Ovary (tissue), 9 donors: ENCODE results near the gene MYO3B. TPM values are rescaled to one million over a fixed set of nuclear protein-coding genes. Genes with fewer than 3 reads are reported as not detected.

Source experiments
- DNase-seq, 5 donors: peaks; one replicate each; pipeline ENCODE4 v3.0.0-alpha.2; 2019 to 2020
- H3K27ac ChIP-seq, 2 donors: fragments of 200-600 bp; one replicate each; pipeline versions ENCODE4 v1.5.1 to v1.8.0; 2019 to 2022
- H3K27me3 ChIP-seq: fragments of 200-600 bp; one replicate; pipeline ENCODE4 v1.8.0; 2022
- H3K36me3 ChIP-seq: fragments of 200-600 bp; sonication (generic); one replicate; pipeline ENCODE4 v1.5.1; 2019
- H3K4me1 ChIP-seq: one replicate; pipeline ENCODE4 v1.8.1; 2013; ENCODE audit warnings: mild to moderate bottlenecking, moderate library complexity; ENCODE audit not compliant: insufficient read depth
- H3K4me3 ChIP-seq: fragments of 200-600 bp; sonication (generic); one replicate; pipeline ENCODE4 v1.5.1; 2017
- H3K9me3 ChIP-seq, 2 donors: fragments of 200-600 bp in 1 of 2; sonication (generic) in 1 of 2; one replicate each; pipeline versions ENCODE4 v1.5.1 to v1.8.1; 2013 to 2019; ENCODE audit warnings: mild to moderate bottlenecking in 1 of 2, moderate library complexity in 1 of 2
- EP300 ChIP-seq: sonication (generic); formaldehyde crosslinking; IDR thresholded peaks from one replicate; pipeline ENCODE4 v1.6.1; 2017; ENCODE audit warnings: antibody characterized with exemption
- POLR2A ChIP-seq: fragments of 450-650 bp; IDR thresholded peaks from one replicate; pipeline ENCODE4 v1.6.1; 2017; ENCODE audit warnings: antibody characterized with exemption, mild to moderate bottlenecking, moderate library complexity
- WGBS, 3 donors: extraction: QIAGEN DNeasy Blood & Tissue Kit in 1 of 3; methylation state at CpG; one replicate each; pipeline versions ENCODE4 v1.1.5 to v1.1.7; 2013 to 2017; 5-methylcytosine and 5-hydroxymethylcytosine counted together
- intact Hi-C, 4 donors: fragments of 100-400 bp; cut with DNase I; formaldehyde crosslinking; loops; one replicate each; pipeline versions ENCODE4 v1.11.0 to v1.15.1; 2022 to 2023
- polyA plus RNA-seq, 2 donors: library from polyadenylated mRNA; stranded (reverse); fragments of 200-250 nt in 1 of 2; fragments of 350-450 nt in 1 of 2; fragmentation: Illumina TruSeq in 1 of 2; extraction: RNeasy Lipid Tissue Mini Kit (QIAGEN cat#74804) in 1 of 2; gene quantifications; one replicate each; pipeline ENCODE4 v1.2.3, GENCODE V29; 2013 to 2014
- total RNA-seq, 7 donors: library from RNA; depleted of rRNA in 2 of 7; stranded (reverse); fragments of >200 nt in 2 of 7; fragmentation: NEBNext Ultra II Directional in 3 of 7; extraction: Animal tissue kit (Norgen Biotek cat#: 25700) in 3 of 7; gene quantifications; one replicate each; pipeline versions ENCODE4 v1.1.0 to v1.2.4, GENCODE V29; 2016 to 2023
- TF ChIP-seq, protein P1 (sequence below), 3 donors: fragments of 450-650 bp in 2 of 3; fragments of 200-600 bp in 1 of 3; IDR thresholded peaks; one replicate each; pipeline versions ENCODE4 v1.5.1 to v1.8.0; 2016 to 2022; ENCODE audit warnings: antibody characterized with exemption in 3 of 3, mild to moderate bottlenecking in 1 of 3
- donor health status: DM: no; HTN: no; CAD: no; lungs with moderate emphysema.
- donor health status: DM: no; HTN: no; CAD: no.
- donor health status: Bipolar disorder and iron deficiency.
- donor health status: DM: yes; HTN: yes; CAD: no.
- donor health status: DM: no; HTN: no; CAD: no.
- donor health status: DM: yes; HTN: yes; CAD: no.

MYO3B gene
- total and polyA plus RNA-seq, 9 donors = 0.04 to 1.3 (median 0.12) TPM; not detected in 2

DNA sequence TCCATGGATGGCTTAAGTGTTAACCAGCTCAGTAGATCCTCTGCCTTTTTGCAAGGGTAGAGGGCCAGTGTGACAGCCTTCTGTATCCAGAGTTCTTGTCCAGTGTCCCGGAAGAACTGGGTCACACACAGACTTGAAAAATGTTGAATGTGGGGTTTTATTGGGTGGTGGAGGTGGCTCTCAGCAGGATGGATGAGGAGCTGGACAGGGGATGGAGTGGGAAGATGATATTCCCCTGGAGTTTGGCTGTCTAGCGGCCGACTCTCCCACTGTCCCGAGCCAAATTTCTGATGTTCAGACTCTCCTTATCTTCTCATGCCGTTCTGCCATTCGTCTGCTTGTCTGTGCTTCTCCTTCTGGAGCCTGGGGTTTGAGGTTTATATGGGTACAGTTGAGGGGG, 72.6 kb downstream of the MYO3B start:
- H3K4me3 ChIP-seq = no peak overlapping the region
- no peaks in the 10 kb centered on the region for H3K4me1 ChIP-seq
- H3K27ac ChIP-seq = no peak overlapping the region
- DNase-seq = no peak
- H3K36me3 ChIP-seq = no peaks in the 10 kb centered on the region
- TF ChIP-seq POLR2A = no peak
- TF ChIP-seq, protein P1, sequence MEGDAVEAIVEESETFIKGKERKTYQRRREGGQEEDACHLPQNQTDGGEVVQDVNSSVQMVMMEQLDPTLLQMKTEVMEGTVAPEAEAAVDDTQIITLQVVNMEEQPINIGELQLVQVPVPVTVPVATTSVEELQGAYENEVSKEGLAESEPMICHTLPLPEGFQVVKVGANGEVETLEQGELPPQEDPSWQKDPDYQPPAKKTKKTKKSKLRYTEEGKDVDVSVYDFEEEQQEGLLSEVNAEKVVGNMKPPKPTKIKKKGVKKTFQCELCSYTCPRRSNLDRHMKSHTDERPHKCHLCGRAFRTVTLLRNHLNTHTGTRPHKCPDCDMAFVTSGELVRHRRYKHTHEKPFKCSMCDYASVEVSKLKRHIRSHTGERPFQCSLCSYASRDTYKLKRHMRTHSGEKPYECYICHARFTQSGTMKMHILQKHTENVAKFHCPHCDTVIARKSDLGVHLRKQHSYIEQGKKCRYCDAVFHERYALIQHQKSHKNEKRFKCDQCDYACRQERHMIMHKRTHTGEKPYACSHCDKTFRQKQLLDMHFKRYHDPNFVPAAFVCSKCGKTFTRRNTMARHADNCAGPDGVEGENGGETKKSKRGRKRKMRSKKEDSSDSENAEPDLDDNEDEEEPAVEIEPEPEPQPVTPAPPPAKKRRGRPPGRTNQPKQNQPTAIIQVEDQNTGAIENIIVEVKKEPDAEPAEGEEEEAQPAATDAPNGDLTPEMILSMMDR (IDR thresholded peaks at IDR 0.05) = no peak
- TF ChIP-seq EP300 = no peak
- H3K27me3 ChIP-seq = no peaks in the 10 kb centered on the region
- 84 to 90% (median 87%) methylated on average over 6 of the region's 6 CpGs for WGBS, 3 donors
- H3K9me3 ChIP-seq = no peaks in the 10 kb centered on the region
- intact Hi-C loops = no loop called here

- Histone ChIP-seq H3K27ac (no peak overlapping the region), H3K4me1 (no peaks in the 10 kb centered on the region), H3K27me3 (no peaks in the 10 kb centered on the region), H3K36me3 (no peaks in the 10 kb centered on the region), H3K4me3 (no peak overlapping the region), H3K9me3 (no peaks in the 10 kb centered on the region)
- TF ChIP-seq, protein P1 (IDR thresholded peaks at IDR 0.05) = no peak
- TF ChIP-seq POLR2A (no peak), EP300 (no peak)
- no peak for DNase-seq
- intact Hi-C loops = no loop called here
Measured at GRCh38 chr2:170252414-170252813, 74.5 kb downstream of the MYO3B start.

DNA sequence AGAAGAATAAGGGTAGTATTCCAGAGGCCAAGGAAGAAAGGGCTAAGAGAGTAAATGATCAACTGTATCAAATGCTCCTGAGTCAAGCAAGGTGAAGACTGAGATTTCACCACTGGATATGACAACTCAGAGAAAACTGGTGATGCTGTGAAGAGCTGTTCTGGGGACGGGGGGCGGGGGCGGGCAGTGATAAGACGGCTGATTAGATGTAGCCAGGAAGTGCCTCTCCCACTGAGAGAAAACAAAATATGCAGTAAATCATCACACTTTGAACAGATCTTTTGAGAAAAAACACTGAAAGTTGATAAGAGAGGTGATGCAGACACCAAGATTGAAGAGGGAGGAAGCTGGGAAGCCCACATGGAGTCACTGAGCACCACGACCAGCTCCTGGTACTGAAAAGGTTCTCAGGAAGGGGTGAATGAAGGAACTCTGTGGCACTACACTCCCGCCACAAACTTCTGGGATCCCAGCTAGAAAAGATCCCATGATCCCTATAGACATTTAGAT, 75.8 kb downstream of the MYO3B start:
- 44 to 62% (median 59%) methylated on average over 5 to 6 of the region's 6 CpGs for WGBS, 3 donors
- Histone ChIP-seq H3K4me1 (no peaks in the 10 kb centered on the region), H3K27ac (no peak overlapping the region), H3K9me3 (no peaks in the 10 kb centered on the region), H3K4me3 (no peak overlapping the region), H3K36me3 (no peaks in the 10 kb centered on the region), H3K27me3 (no peaks in the 10 kb centered on the region)
- intact Hi-C loops = no loop called here
- TF ChIP-seq POLR2A = no peak
- no peak for TF ChIP-seq EP300
- TF ChIP-seq, protein P1 (IDR thresholded peaks at IDR 0.05) = no peak
- no peak for DNase-seq

- no peaks in the 10 kb centered on the region for H3K9me3 ChIP-seq
- 88 to 93% (median 88%) methylated on average over 7 of the region's 7 CpGs for WGBS, 3 donors
- no peaks in the 10 kb centered on the region for H3K4me1 ChIP-seq
- no peaks in the 10 kb centered on the region for H3K27me3 ChIP-seq
- intact Hi-C loops = no loop called here
- no peaks in the 10 kb centered on the region for H3K36me3 ChIP-seq
- no peak for DNase-seq
- no peak overlapping the region for H3K27ac ChIP-seq
- TF ChIP-seq, protein P1 (IDR thresholded peaks at IDR 0.05) = no peak
- TF ChIP-seq EP300 (no peak), POLR2A (no peak)
- no peak overlapping the region for H3K4me3 ChIP-seq
Measured at GRCh38 chr2:170254293-170254732, 76.4 kb downstream of the MYO3B start.
